Measurements from ENCODE around the gene EPSTI1.
"Not testable (repeated sequence)": the region's sequence is repeated elsewhere in the genome, so short reads cannot be mapped to it uniquely, and the experiment has no call there.

Gene EPSTI1

DNA sequence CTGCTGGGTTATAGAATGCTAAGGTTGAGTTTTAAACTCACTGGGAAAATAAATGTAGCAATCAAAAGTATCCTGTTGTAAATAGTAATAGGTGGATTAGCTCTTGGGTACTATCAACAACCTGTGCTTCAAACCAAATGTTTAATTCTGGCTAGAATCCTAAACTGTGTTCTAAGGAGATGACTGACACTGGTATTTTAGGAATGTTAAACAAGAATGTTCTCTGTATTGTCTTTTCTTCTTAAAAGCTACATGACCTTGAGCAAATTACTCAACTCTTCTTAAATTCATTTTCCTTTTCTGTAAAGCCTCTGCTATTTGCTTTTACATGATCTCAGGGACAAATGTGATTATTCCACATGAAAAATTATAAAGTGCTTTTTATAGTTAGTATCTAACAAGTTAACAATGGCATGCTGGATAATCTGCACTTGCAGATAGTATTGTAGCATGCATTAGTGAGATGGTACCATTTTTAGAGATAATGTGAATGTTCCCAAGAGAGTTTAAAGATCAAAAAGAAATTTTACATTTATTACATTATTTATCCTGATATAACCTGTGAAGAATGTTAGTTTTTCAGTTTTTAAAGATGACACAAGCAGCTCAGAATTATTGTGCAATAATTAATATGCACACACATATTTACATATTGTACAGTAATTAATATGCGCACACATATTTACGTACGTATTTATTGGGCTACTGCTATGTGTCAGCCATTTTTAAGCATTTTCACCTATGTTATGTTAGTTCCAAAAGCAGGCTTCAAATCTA lies 13.6 kb upstream of the EPSTI1 start:
- no peak for FAIRE-seq

- no peak for FAIRE-seq
These were observed 11.7 kb upstream of the EPSTI1 start for GRCh38 chr13:43003729-43004128.

- no peak for FAIRE-seq
These were observed 11.0 kb upstream of the EPSTI1 start for GRCh38 chr13:43003010-43003409.

- FAIRE-seq, result no peak
These were observed 10.0 kb upstream of the EPSTI1 start for GRCh38 chr13:43002021-43002420.

- FAIRE-seq, result no peak
These were observed 8.6 kb upstream of the EPSTI1 start for GRCh38 chr13:43000676-43001075.

- FAIRE-seq, result no peak
These were observed 7.5 kb upstream of the EPSTI1 start for GRCh38 chr13:42999491-42999890.

GRCh38 chr13:42997381-42997780 lies 5.3 kb upstream of the EPSTI1 start:
- no peak for FAIRE-seq

GRCh38 chr13:42996584-42996983 lies 4.5 kb upstream of the EPSTI1 start:
- no peak for FAIRE-seq

GRCh38 chr13:42994878-42995277 lies 2.8 kb upstream of the EPSTI1 start:
- FAIRE-seq, result no peak

DNA sequence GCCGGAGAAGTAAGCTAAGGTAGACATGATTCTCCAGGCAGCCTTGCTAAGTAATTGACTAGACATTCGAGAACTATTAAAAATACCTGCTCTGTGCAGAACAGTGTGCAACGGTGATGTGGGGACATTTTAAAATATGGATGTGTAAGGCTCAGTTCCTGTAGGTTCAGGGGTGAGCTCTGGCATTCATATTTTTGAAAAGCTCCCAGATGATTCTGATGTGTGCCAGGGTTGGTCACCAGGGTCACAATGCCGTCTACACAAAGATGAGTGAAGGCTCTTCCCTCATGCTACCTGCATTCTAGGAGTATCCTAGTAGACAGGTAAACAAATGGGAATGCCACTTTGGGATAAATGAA lies 702 bp upstream of the EPSTI1 start:
- no peak for FAIRE-seq

- FAIRE-seq, result not testable (repeated sequence)
These were observed 676 bp downstream of the EPSTI1 start for GRCh38 chr13:42991233-42991897.

DNA sequence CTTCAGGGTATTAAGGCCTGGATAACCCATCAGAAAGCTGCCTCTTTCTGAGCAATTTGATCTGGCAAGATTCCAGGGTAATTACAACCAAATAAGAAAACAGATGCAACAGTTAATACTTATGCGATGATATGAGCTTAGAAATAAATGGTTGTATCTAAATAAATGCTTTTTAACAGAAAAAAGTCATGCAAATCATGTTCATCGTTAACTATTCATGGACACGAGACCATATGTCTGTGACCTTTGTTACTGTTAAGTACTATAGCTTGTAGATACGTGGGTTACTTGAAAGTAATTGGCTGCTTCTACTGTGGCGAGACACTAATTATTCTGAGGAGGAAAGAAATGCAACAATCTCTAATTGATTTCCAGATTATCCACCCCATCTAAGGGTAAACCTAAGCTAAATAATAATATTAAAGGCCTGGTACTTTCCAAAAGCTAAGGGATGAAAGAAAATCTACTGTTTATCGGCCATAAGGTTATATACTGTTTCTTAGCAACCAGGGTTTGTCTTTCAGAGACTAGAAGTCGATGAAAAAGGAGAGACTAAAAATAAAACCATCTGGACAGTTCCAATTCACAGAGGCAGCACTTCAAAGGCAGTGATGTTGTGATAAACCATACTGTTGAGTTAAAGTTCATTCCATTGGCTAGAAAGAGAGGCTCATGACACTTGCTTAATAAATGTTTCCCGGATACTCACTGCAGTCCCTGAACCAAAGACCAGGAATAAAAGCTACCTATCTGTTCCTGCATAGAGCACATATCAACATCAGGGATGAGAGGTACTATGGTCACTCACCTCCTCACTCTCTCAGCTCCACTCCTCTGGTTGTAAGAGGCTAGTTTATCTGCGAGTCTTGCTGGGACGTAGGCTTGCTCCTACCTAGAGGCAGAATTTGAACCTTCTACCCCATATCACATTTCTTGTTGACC lies 1.5 kb downstream of the EPSTI1 start:
- FAIRE-seq, result peak; percentile 55

DNA sequence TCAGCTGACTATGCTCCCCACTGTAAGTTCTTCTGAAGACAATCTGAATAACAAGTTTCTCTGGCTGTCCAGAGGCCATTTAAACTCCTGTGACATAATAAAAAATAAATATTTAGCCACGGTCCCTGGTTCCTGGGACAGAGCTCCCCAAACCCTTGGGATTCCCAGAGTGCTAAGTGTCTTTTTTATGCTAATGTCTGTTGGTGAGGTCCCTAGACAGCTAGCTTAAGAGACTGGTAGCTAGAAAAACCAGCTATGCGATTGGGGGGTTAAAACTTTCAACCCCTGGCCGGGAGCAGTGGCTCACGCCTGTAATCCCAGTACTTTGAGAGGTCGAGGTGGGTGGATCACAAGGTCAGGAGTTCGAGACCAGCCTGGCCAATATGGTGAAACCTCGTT lies 5.9 kb downstream of the EPSTI1 start:
- FAIRE-seq, result no peak

- FAIRE-seq, result peak; percentile 5
These were observed 6.5 kb downstream of the EPSTI1 start for GRCh38 chr13:42985312-42986175.

DNA sequence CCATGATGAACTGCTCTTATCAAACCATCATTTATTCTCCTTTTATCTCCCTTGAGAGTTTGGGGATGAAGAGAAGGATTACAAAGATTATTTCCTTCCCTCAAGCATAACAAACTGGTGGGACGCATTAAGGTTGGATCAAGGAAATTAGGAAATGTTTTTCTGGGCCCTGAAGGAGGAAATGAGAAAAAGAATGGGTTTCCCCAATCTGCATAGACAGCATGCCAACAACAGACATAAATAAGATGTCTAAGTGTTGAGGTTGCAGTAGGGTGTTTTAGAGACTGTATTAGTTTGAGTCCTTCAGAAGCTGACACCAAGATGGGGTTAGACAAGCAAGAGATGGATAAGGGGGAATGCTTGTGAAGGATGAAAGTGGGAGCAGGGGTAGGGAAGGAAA lies 7.3 kb downstream of the EPSTI1 start:
- FAIRE-seq, result no peak

DNA sequence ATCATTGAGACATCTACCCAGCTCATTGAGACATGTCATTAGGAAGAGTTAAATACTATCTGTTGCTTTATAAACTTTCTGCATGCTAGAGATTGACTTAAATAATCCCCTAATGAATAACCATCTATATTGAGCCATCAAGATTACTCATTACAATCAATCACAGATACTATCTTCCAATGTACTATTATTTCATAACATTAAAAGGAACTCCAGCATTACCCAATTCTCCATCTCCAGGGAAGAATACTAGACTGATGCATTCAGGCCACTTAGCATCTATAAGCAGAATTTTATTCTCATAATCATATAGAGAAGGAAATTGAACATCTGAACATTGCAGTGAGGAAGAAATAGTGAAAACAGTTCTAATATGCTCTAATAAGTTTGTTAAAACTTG lies 8.0 kb downstream of the EPSTI1 start:
- no peak for FAIRE-seq

GRCh38 chr13:42981853-42982252 lies 10.2 kb downstream of the EPSTI1 start:
- FAIRE-seq, result no peak

DNA sequence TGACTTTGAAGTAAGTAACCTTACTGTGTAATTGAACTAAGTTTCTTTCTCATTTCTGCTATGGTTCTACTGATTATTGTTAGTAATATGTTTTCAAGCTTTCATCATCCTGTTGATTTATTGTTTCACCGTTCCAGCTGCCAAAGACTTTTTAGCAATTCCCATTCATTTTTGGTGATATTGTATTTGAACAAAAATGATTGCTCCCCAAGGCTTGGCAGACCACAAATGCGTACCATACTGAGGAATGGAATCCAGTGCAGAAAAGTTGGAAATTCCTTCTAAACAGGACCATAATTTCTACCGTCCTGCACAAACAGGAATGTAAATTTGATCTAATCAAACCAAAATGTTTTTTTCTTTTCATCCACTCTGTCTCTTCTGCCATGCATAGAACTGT lies 10.7 kb downstream of the EPSTI1 start:
- FAIRE-seq, result no peak

- FAIRE-seq, result no peak
These were observed 14.8 kb downstream of the EPSTI1 start for GRCh38 chr13:42977219-42977659.

- FAIRE-seq, result no peak
These were observed 16.0 kb downstream of the EPSTI1 start for GRCh38 chr13:42976066-42976465.

DNA sequence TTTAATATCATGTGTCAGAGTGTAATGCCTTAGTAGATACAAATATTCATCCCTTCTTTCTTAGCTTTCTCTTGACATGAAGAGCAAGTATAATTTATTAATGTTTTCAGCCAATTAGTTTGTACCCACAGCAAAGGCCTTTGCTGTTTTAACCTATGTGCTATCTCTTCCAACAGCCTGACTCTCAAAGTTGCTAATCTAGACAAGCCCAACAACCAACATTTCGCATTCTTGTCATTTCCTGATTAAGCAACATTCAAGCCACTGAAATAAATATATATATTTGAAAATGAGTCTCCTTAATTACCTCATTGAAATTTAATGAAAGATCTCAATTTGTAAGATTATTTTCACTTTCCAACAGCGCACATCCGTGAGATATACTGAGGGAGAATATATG lies 18.5 kb downstream of the EPSTI1 start:
- no peak for FAIRE-seq

DNA sequence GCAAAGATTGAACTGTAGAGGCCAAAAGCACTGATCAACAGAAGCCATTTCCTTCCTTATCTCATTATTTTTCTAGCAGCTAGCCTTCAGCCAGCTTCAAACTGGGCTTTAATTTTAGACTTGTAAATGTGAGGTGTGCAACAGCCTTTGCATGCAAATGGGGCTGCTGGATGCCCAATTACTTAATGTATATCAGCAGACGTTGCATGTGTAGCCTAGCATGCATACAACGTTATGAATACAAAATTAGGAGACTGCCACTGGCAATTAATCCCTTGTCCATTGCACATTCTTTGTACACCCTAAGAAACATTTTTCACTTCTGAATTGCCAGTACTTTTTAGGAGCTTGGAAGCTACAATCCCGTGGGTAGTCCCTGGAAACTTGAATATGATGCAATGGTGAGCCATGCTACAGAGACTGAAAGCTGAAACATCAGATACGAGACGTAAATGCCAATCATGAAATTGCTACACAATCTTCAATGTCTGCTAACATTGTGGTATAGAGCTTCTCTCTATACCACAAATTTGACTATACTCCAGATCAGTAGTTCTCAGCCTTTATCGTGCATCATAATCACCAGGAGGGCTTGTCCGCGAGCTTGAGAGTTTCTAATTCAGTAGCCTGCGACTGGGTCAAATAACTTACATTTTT lies 20.2 kb downstream of the EPSTI1 start:
- no peak for FAIRE-seq

Data from colon (tissue), 2 donors.